SU-DHL-6 (cell line): Measurements from ENCODE around the gene TATDN2.

Experiments
- H2AFZ ChIP-seq: fragments of 200-600 bp; sonication (generic); 2 replicates; pipeline ENCODE4 v1.6.1; 2014; ENCODE audit warnings: low read depth, mild to moderate bottlenecking, moderate library complexity, mixed read lengths, antibody characterized with exemption, low read length; ENCODE audit not compliant: severe bottlenecking
- H3F3A ChIP-seq: fragments of 200-600 bp; shearing (Covaris generic); 2 replicates; pipeline ENCODE4 v1.6.0; 2016; ENCODE audit warnings: antibody characterized with exemption, mild to moderate bottlenecking; ENCODE audit not compliant: insufficient read depth
- H3K27ac ChIP-seq: fragments of 200-600 bp; sonication (generic); 2 replicates; pipeline ENCODE4 v1.5.1; 2016; ENCODE audit warnings: low read depth, mild to moderate bottlenecking, low read length, moderate library complexity, mixed read lengths
- H3K27me3 ChIP-seq: fragments of 200-600 bp; sonication (generic), shearing (Covaris generic); 2 replicates; pipeline ENCODE4 v1.6.0; 2014; ENCODE audit warnings: mild to moderate bottlenecking, low read length
- H3K36me3 ChIP-seq: fragments of 200-600 bp; sonication (generic); 2 replicates; pipeline ENCODE4 v1.6.1; 2014; ENCODE audit warnings: mild to moderate bottlenecking, low read length, mixed read lengths
- H3K4me2 ChIP-seq: fragments of 300-600, 200-600 bp; shearing (Covaris generic), sonication (generic); 2 replicates; pipeline ENCODE4 v1.6.0; 2014; ENCODE audit warnings: low read length, low read depth, mild to moderate bottlenecking; ENCODE audit not compliant: poor library complexity, severe bottlenecking
- H3K4me3 ChIP-seq: fragments of 200-600 bp; sonication (generic); 2 replicates; pipeline ENCODE4 v1.5.1; 2014; ENCODE audit warnings: antibody characterized with exemption, low read length, mild to moderate bottlenecking, mixed read lengths; ENCODE audit not compliant: insufficient read depth, poor library complexity, severe bottlenecking
- H3K79me2 ChIP-seq: fragments of 200-600 bp; sonication (generic); 2 replicates; pipeline ENCODE4 v1.6.1; 2014; ENCODE audit warnings: mild to moderate bottlenecking, low read length, moderate library complexity; ENCODE audit not compliant: insufficient read depth
- H3K9ac ChIP-seq: fragments of 200-600 bp; sonication (generic); 2 replicates; pipeline ENCODE4 v1.7.0; 2014; ENCODE audit warnings: mild to moderate bottlenecking, low read length
- H3K9me2 ChIP-seq: fragments of 200-600 bp; sonication (generic); replicated peaks from 2 replicates; pipeline ENCODE4 v1.6.1; 2014; ENCODE audit warnings: low read length; ENCODE audit not compliant: insufficient read depth
- H3K9me3 ChIP-seq: fragments of 200-600 bp; sonication (generic); 2 replicates; pipeline ENCODE4 v1.6.1; 2014; ENCODE audit warnings: low read length, mixed read lengths; ENCODE audit not compliant: insufficient read depth
- H4K20me1 ChIP-seq: fragments of 200-600 bp; sonication (generic); 2 replicates; pipeline ENCODE4 v1.6.1; 2014; ENCODE audit warnings: low read depth, mild to moderate bottlenecking, antibody characterized with exemption, low read length, moderate library complexity, mixed read lengths
- EZH2phosphoT487 ChIP-seq: fragments of 200-600 bp; sonication (generic), shearing (Covaris generic); conservative IDR thresholded peaks from 2 replicates; pipeline ENCODE4 v1.6.1; 2018; ENCODE audit warnings: mild to moderate bottlenecking, antibody characterized with exemption, low read length, moderate library complexity, mixed read lengths
- TF ChIP-seq, protein P1 (sequence below): fragments of 200-600 bp; sonication (generic); IDR thresholded peaks from one replicate; pipeline ENCODE4 v1.5.1; 2017; ENCODE audit warnings: antibody characterized with exemption, mild to moderate bottlenecking, low read length, moderate library complexity; ENCODE audit not compliant: insufficient read depth, poor library complexity, severe bottlenecking

Gene TATDN2

DNA sequence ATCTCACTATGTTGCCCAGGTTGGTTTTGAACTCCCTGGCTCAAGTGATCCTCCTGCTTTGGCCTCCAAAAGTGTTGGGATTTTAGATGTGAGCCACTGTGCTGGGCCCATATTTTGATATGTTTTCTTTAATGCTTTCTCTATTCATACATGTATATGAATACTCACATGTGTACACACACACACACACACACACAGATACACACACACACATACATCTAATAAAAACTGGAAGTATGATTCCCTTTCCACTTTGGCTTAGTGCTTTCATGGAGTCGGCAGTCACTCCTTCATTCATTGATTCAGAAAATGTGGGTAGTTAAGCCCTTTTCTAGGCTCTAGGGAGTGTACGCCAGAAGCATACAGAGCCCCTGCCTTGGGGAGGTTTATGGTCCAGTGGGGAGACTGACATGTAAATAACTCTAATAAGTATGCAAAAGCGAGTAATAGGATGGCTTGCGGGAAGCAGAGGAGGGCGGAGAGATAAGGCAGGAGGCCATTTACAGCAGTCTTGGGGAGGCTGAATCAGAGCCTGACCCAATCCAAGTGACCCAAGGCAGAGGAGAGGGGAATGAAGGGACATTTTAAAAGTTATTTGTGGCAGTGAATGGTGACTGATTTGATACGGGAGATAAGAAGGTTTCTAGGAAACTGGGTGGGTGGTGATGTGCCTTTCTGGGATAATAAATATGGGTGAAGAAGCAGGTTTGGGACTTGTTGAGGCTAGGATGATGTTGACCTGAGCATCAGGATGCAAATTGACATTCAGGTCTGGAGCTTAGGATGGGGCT is 32.5 kb upstream of the TATDN2 start:
- H3K9ac ChIP-seq, result no peak overlapping the region
- H2AFZ ChIP-seq, result no peak overlapping the region
- H3K27ac ChIP-seq, result no peak overlapping the region
- no peak overlapping the region for H3K4me2 ChIP-seq
- H3K9me2 ChIP-seq, result no peaks in the 10 kb centered on the region
- TF ChIP-seq, protein P1, sequence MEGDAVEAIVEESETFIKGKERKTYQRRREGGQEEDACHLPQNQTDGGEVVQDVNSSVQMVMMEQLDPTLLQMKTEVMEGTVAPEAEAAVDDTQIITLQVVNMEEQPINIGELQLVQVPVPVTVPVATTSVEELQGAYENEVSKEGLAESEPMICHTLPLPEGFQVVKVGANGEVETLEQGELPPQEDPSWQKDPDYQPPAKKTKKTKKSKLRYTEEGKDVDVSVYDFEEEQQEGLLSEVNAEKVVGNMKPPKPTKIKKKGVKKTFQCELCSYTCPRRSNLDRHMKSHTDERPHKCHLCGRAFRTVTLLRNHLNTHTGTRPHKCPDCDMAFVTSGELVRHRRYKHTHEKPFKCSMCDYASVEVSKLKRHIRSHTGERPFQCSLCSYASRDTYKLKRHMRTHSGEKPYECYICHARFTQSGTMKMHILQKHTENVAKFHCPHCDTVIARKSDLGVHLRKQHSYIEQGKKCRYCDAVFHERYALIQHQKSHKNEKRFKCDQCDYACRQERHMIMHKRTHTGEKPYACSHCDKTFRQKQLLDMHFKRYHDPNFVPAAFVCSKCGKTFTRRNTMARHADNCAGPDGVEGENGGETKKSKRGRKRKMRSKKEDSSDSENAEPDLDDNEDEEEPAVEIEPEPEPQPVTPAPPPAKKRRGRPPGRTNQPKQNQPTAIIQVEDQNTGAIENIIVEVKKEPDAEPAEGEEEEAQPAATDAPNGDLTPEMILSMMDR, result no peak
- TF ChIP-seq EZH2phosphoT487, result no peak
- no peaks in the 10 kb centered on the region for H3K36me3 ChIP-seq
- H3K4me3 ChIP-seq, result no peak overlapping the region
- H3K27me3 ChIP-seq, result no peaks in the 10 kb centered on the region
- no peaks in the 10 kb centered on the region for H4K20me1 ChIP-seq
- H3K9me3 ChIP-seq, result no peaks in the 10 kb centered on the region
- H3F3A ChIP-seq, result no peaks in the 10 kb centered on the region
- H3K79me2 ChIP-seq, result no peaks in the 10 kb centered on the region

DNA sequence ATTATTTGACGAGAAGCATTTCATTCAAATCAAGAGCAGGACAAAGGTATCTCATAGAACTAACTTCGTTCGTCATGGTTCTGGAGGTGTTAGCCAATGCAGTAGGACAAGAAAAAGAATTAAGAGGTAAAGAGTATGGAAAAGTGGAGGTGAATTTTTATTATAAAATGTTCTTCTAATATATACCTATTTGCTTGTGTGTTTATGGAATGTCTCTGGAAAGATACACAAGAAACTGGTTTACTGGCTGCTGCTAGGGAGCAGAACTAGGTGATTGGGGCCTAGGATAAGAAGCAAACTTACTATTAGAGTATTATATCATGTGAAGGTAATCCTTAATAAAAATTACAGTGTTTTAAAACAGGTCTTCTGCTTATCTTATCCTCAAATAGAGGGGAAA is 30.9 kb upstream of the TATDN2 start:
- TF ChIP-seq, protein P1, result no peak
- TF ChIP-seq EZH2phosphoT487, result no peak

DNA sequence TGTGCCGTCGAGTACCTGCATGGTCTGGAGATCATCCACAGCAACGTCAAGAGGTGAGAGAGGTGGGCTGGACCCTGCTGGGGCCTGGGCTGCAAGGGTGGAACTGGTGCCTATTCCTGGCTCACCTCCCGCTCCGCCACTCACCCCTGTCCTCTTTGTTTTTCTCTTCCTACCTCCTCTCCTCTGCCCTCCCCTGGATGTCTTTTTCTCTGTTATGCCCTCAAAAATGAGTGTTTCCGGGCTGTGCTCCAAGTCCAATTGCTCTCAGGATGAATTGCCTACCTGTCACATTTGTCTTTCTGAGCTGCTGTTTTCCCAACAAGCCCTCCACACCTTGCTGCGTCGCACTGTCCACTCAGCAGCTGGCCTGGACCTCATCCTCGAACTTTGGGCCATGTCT is 28.5 kb upstream of the TATDN2 start:
- H3K4me2 ChIP-seq, result no peak overlapping the region
- H3K27ac ChIP-seq, result no peak overlapping the region
- H3K36me3 ChIP-seq, result no peaks in the 10 kb centered on the region

More for the DNA sequence above, 30.9 kb upstream of the TATDN2 start:
- no peaks in the 10 kb centered on the region for H3K36me3 ChIP-seq
- H3K9me2 ChIP-seq, result no peaks in the 10 kb centered on the region
- no peak overlapping the region for H3K9ac ChIP-seq
- no peak overlapping the region for H3K4me2 ChIP-seq
- no peaks in the 10 kb centered on the region for H3K27me3 ChIP-seq
- no peaks in the 10 kb centered on the region for H3F3A ChIP-seq
- H3K4me3 ChIP-seq, result no peak overlapping the region
- no peak overlapping the region for H2AFZ ChIP-seq
- no peaks in the 10 kb centered on the region for H3K9me3 ChIP-seq
- H4K20me1 ChIP-seq, result no peaks in the 10 kb centered on the region
- no peak overlapping the region for H3K27ac ChIP-seq
- no peaks in the 10 kb centered on the region for H3K79me2 ChIP-seq

More for the DNA sequence above, 28.5 kb upstream of the TATDN2 start:
- Histone ChIP-seq H3K9me2 (no peaks in the 10 kb centered on the region), H3F3A (no peaks in the 10 kb centered on the region), H3K9ac (no peak overlapping the region), H3K4me3 (no peak overlapping the region), H3K9me3 (no peaks in the 10 kb centered on the region), H2AFZ (no peak overlapping the region), H3K79me2 (no peaks in the 10 kb centered on the region), H3K27me3 (no peaks in the 10 kb centered on the region), H4K20me1 (no peaks in the 10 kb centered on the region)
- TF ChIP-seq, protein P1, result no peak
- TF ChIP-seq EZH2phosphoT487, result no peak
